HG03139 (cell line): ENCODE results near the gene EXOSC7.

Experiments used
- ATAC-seq: cut with Tn5 transposase; IDR thresholded peaks from one replicate; pipeline ENCODE4 v1.9.1; 2021; ENCODE audit not compliant: unreplicated experiment

EXOSC7 gene

DNA sequence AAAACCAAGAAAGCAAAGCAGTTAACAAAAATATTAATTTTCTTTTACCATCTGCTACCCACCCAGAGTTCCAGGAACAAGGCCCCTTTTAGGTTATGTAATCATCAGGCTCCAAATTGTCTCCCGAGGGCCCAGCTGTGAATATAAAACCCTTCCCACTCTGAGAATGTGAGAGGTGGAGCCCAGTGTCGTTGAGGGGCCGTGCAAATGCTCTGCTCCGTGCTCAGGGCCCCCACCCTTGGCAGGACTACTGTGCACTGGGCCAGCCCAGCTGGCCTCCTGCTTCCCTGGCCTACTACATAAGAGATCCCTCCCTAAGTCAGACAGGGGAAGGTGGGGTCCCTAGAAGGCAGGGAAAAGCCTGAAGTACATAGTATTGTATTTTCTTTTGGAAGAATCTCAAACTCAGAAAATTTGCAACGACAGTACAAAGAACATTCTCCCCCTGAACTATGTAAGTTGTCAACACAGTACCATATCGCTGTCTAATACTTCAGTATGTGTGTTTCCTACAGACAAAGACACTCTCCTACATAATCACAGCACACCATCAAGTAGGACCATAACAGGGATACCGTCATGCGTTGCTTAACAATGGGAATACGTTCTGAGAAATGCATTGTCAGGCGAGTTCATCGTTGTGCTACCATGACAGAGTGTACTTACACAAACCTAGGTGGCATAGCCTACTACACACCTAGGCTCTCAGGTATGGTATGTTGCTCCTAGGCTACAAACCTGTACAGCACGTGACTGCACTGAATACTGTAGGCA, 45.7 kb downstream of the EXOSC7 start:
- ATAC-seq: no peak

DNA sequence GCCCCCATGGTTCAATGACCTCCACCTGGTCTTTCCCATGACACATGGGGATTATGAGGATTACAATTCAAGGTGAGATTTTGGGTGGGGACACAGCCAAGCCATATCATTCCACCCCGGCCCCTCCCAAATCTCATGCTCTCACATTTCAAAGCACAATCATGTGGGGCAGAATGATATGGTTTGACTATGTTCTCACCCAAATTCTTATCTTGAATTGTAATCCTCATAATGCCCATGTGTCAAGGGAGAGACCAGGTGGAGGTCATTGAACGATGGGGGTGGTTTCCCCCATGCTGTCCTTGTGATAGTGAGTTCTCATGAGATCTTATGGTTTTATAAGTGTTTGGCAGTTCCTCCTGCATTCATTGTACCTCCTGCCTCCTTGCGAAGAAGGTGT, 47.6 kb downstream of the EXOSC7 start:
- ATAC-seq: no peak

DNA sequence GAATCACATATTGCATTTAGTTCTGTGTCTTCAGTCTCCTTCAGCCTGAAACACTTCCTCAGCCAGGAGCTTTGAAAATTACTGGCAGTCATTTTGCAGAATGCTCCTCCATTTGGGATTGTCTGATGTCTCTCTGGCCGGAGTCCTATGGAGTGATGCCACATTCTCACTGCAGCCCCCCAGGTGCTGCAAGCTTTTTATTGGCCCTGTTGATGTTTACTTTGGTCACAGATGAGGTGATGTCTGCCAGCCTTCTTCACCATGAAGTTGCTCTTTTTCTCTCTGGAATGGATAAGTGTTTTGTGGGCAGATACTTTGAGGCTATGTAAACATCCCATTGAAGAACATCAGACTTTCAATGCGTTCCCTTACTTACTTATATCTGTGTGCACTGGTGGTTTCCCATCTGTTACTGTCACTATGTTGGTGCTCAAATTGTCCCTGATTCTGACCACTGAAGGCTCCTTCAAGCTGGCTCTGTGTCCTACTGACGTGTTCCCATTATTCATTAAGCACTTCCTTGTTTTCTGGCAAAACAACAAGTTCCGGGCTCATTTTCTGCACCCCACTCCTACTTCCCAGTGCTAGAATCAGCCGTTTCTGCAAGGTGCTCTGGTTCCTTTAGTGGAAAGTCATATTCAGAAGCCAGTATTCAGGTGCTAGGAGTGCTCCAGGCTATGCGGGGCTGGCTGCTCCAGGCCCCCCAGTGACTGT, 48.7 kb downstream of the EXOSC7 start:
- no peak for ATAC-seq

DNA sequence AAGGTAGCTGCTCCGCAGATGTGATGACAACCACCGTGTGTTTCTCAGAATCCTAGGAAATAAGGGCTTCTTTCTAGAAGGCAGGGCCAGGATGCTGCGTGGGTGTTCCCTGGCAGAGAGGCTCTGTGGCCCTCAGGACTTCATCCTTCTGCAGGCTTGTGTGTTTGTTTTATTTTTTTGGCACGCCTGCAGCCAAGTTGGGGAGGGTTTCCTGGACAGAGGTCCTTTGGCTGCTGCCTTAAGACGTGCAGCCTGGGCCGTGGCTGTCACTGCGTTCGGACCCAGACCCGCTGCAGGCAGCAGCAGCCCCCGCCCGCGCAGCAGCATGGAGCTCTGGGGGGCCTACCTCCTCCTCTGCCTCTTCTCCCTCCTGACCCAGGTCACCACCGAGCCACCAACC, 50.0 kb downstream of the EXOSC7 start, which contains the start of gene CLEC3B:
Gene CLEC3B, plus strand, starts transcription at position 266 of the 400 bp plus-strand sequence. Its CDS starts 60 bp downstream, at position 326.
- ATAC-seq: no peak

DNA sequence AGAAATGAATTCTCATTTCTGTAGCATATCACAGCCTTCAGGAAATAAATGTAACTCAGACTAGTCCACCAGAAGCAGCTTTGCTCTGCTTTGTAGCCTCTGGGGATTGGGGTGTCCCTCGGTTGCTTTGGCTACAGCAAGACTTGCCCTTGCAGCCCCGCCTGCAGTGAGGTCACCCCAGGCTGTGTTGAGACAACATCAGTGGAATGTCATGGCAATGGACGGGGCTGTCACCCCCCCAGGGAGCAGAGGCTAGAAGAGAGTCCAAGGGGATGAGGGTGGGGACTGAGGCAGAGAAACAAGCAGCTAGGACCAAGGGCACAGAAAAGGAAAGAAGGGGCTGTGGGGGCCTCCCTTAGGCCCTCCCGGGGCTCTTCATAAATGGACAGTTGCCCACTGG, 50.9 kb downstream of the EXOSC7 start:
- ATAC-seq: no peak

DNA sequence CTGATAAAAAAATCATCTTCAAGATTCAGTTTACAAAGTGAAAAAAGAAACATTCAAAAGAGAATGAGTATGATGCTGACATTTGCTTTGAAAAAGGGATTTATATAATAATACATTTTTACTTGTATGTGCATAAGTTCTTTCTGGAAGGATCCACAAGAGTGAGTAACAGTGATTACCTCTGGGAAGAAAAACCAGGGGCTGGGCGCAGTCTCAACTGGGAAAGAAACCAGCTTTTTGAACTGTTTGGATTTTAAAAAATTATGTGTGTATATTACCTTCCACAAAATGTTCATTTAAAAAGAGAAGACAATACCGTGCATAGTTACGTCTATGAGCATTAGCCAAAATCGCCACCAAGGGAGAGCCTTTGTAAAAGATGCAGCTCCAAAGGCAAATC, 51.4 kb downstream of the EXOSC7 start:
- ATAC-seq: no peak

DNA sequence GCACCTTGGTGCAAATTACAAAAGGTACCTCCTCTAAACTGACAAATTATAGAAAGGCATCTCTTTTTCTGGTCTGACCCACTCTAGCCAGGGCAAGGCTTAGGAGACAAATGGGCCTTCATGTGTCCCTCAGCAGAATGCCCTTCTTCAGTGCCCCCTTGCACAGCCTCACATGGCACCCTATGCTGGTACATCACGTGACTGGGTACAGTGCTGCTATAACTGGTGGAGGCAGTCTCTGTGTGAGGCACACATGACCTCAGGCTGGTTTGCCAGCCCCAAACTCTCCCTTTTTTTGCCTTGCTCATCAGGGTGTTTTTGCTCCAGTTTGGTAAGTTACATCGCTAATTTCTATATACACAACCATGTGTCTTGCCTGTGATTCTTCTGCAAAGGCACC, 53.2 kb downstream of the EXOSC7 start:
- ATAC-seq: no peak

DNA sequence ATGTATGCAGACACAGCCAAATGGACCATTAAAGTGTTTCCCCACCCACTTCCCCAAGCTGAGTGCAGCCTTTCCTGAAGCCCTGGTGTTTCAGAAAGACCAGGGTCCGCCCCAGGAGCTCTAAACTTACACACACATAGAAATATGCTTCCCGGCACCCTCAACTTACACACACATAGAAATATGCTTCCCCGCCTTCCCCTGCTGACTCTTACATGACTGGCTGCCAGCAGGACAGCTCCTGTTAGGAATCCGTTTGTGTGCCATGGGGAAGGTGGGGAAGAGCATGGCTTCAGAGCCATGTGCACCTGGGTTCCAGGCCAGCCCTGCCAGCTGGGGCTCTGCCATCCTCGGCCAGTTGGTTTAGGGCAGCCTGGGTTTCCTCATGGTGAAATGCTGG, 53.6 kb downstream of the EXOSC7 start:
- no peak for ATAC-seq

DNA sequence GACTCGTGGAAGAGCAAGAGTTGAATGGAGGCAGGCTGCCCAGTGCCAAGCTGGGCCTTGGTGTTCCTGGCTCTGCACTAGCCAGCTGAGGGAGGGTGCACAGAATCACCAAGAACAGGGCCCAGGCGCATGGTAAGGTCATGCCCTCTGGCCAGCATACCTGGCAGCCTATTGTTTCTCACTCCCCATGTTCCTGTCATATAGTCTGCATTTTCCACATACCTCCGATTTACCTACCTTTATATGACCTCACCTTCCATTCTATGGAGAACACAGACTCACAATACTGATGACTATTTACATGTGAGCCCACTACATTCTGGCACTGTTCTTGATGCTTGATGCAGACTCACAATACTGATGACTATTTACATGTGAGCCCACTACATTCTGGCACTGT, 55.5 kb downstream of the EXOSC7 start:
- no peak for ATAC-seq

DNA sequence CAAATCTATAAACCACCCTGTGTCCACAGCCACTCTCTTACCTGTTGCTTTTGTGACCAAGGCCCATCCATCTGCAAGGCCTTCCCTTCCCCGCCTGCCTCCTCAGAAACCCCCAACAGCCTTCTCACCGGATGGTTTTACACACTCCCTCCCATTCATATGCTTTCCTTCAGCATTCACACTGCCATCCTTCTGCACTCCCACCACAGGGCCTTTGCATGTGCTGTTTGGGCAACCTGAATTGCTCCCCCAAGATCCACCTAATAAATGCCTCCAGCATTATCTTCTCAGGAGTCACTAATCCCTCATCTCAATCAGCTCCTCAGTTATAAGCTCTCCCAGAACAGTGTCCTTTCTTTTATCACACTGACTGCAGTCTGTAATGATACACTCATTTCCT, 56.1 kb downstream of the EXOSC7 start:
- ATAC-seq: no peak

DNA sequence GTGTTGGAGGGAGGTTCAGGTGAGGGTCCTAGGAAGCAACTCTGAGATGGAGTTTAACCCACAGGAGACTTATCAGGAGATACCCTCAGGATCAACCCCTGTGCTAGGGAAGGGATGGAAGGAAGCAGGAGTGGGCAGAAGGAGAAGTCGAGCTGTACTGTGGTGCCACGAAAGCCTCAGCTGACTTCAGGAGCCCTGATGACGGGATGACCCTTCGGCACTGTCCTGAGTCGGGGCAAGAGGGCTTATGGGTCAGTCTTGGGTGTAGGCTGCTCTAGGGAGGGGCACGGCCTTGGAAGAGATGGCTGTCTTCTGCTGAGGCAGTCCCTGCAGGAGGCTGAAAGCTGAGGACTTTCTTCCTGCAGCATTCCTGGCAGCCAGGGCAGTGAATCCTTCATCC, 57.7 kb downstream of the EXOSC7 start:
- ATAC-seq: no peak

DNA sequence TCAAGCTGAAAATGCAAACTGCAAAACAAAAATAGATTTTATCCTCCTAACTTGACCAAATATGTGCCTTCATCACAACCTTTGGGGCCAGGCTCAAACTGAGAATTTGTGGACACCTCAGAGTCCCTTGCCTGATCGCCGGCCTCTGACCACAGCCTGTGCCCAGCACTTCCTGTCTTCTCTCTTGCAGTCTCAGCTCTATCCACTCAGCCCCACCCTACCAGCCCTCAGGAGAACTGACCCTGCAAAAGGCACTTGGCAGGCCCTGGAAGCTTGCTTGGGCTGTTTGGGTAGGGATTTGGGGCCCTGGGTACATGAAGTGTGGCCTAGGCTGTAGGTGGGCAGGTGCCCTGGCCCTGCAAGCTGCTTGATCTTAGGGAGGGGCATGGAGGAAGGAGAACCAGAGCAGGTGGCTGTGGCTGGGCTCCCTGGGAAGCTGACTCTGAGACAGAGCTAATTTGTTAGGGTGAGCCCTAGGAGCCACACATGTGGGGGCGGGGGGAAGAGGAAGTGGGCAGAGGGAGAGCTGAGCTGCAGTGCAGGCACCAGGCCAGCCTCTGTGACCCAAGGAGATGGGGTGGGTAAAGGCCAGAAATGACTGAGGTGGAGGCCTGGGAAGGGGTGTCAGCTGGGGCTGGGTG, 58.7 kb downstream of the EXOSC7 start:
- ATAC-seq: no peak

DNA sequence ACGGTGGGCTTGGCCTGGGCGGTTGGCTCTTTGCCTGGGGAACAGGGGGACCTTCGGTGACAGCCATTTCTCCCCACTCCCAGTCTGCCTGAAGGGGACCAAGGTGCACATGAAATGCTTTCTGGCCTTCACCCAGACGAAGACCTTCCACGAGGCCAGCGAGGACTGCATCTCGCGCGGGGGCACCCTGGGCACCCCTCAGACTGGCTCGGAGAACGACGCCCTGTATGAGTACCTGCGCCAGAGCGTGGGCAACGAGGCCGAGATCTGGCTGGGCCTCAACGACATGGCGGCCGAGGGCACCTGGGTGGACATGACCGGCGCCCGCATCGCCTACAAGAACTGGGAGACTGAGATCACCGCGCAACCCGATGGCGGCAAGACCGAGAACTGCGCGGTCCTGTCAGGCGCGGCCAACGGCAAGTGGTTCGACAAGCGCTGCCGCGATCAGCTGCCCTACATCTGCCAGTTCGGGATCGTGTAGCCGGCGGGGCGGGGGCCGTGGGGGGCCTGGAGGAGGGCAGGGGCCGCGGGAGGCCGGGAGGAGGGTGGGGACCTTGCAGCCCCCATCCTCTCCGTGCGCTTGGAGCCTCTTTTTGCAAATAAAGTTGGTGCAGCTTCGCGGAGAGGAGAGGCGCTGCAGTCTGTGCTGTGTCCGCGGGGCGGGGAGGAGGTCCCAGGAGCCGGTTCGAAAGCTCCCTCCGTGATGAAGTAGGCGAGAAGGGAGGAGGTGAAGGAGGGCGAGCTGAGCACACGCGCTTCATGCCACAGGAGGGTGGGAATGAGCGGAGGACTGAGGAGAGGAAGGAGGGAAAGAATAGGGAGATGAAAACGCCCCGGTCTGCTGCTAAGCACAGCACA, 59.6 kb downstream of the EXOSC7 start:
- no peak for ATAC-seq

DNA sequence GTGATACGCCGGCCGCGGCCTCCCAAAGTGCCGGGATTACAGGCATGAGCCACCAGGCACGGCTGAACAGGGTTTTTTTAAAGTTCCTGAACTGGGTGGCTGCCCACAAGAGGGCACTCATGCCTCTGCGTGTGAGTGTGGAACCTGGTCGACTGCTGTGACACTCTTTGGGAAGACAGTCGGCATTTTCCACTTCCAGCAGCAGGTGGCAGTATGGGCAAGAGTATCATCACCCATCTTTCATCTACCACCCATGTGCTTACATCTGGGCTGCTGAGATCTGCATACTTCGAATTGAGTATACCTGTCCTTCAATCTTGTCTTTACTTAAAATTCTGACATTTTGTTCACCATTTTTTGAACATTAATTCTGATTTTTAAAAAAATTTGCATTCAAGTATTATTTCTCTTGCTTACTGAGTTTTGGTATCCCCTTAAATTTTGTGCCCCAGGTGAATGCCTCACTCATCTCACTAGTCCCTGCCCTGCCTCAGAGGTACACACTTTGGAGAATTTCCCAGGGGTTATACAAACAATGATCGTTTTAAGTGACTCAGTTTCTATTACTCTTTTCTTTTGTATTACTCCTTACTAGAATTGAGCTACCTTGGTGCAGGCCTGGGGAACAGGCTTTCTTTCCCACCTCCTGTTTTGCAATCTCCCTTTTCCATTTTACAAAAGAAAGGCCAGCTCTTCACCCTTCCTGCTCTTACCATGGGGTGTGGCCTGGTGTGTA, 61.8 kb downstream of the EXOSC7 start:
- peak; percentile 62 for ATAC-seq

DNA sequence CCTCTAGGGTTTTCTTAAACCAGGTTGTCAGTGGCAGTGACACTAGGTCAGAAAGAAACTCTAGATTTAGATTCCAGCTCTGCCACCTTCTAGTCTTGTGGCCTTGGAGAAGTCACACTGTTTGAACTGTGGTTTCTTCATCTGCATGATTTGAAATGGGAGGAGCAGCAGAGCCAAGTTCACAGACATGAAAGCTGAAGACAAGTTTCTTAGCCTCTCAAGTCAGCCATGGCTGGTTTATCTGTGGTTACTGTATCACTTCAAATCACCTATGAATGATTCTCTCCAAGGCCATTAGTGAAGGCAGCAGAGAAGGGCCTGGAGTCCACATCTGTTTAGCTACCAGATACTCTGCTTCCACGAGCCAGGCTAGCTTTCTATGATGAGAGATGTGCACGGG, 65.6 kb downstream of the EXOSC7 start:
- ATAC-seq: no peak

DNA sequence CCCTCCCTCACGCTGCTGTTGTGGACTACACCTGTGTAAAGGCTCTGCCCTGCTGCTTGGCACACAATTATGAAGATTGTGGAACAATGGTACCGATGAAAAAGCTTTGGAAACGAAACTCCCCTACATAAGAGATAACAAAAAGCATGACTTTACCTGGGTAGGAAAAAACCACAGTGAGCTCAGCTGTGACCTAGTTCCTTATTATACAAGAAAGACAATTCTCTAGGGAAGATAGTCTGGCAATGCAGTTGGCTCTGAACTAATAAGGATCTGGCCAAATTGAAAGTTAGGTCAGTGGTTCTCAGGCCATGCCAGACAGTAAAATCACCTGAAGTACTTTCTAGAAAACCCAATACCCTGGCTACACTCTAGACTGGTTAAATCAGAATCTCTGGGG, 66.1 kb downstream of the EXOSC7 start:
- no peak for ATAC-seq

DNA sequence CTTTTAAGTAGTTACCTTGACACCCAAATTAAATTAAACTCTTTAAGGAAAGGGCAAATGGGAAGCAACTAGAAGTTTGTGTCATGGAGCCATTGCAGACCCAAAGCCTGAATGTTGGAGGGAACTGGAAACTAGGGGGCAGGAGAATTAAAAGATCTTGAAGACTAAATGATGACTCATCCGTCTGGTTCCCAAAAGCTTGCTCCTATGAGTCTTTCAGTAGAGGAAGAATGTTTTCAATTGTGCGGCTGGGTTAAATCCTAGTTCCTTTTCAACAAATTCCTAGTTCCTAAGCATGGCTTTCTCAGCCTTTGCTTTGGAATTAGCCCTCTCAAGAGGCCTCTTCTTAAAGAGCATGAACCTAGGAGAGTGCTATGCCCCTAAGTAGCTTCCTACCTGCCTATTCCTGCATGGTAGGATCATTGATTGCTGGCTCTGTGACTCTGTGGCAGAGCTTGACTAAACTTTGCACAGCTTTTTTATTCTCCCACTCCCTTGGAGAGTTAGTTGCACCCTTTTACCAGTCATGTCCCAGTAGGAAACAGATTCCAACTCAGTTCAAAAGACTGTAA, 67.8 kb downstream of the EXOSC7 start:
- ATAC-seq: no peak

DNA sequence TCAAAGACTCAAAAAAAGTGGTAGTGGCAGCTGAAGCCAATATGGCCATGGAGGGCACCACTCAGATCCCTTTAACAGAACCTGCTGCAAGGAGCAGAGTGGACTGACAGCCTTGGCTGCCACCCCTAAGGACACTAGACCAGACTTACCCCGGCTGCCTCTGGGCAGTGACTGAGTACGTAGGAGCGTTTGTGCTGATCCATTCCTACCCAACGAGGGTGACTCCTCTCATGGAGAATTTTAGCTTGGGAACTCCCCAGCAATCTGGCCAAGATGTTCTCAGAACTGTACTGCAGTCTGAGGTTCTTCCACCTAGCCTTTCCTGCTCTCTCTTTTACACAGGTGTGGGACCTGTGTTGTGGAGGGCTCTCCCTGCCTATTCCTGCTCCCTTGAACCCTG, 72.2 kb downstream of the EXOSC7 start:
- no peak for ATAC-seq

DNA sequence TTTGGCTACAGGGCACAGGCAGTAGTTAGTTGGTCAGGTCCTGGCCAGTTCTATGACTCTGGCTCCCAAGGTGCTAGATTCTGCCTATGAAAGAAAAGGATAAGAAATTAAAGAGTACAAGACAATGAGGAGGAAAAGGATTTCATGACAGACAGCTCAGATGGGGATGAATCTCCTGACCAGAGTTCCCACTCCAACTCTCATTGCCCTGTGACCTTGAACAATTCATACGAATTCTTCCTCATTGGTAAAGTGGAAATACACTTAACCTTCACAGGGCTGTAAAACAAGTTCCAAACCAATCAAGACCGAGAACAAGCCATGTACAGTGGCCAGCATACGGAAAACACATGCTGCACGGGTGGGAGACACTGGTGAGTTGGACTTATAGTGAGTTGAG, 73.8 kb downstream of the EXOSC7 start:
- no peak for ATAC-seq

DNA sequence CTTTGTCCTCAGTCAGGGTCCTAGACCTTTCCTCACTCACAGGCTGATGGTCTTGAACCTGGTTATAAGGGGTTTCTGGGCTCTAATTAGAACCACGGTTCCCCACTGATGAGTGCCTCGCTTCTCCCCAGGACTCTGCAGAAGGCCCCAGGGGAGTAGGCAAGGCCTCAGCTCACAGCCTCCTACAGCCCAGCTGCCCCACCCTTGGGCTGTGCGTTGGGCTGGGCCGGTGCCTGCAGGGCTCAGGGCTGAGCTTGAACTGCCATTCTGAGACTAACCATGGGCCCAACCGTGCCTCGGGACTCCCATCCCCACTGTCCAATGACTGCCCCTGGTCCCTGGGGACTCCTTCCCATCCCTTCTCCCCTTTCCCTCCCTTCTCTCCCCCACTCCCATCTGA, 75.6 kb downstream of the EXOSC7 start:
- ATAC-seq: no peak
